Neutrophil (primary cell): ENCODE measurements around the gene TNFRSF6B.

Source experiments
- H3K27ac ChIP-seq: fragments of 200-600 bp; sonication (generic); 2 replicates; pipeline ENCODE4 v1.5.1; 2016; ENCODE audit warnings: mild to moderate bottlenecking, moderate library complexity
- H3K27me3 ChIP-seq: fragments of 200-600 bp; sonication (generic); 2 replicates; pipeline ENCODE4 v1.6.0; 2016; ENCODE audit warnings: mild to moderate bottlenecking
- H3K36me3 ChIP-seq: fragments of 200-600 bp; sonication (generic); 2 replicates; pipeline ENCODE4 v1.5.1; 2017
- H3K4me1 ChIP-seq, 2 experiments: fragments of 200-600 bp in 1 of 2; sonication (generic) in 1 of 2; 1 replicate in 1 of 2; 2 replicates in 1 of 2; pipeline versions ENCODE4 v1.5.1 to v1.6.1; 2013 to 2016; ENCODE audit warnings: low read depth in 1 of 2, low read length in 1 of 2, mild to moderate bottlenecking in 1 of 2, moderate library complexity in 1 of 2; ENCODE audit not compliant: control insufficient read depth in 1 of 2, insufficient read depth in 1 of 2
- H3K4me3 ChIP-seq, 2 experiments: fragments of 200-600 bp in 1 of 2; sonication (generic) in 1 of 2; 1 replicate in 1 of 2; 2 replicates in 1 of 2; pipeline ENCODE4 v1.5.1; 2013 to 2016; ENCODE audit warnings: low read depth in 1 of 2, low read length in 1 of 2, mild to moderate bottlenecking in 1 of 2, moderate library complexity in 1 of 2
- H3K9me3 ChIP-seq: fragments of 200-600 bp; sonication (generic); 2 replicates; pipeline ENCODE4 v1.5.1; 2016
- TF ChIP-seq, protein P1 (sequence below): fragments of 200-600 bp; sonication (generic); IDR thresholded peaks from 2 replicates; pipeline ENCODE4 v1.5.1; 2016; ENCODE audit warnings: antibody characterized with exemption

The TNFRSF6B gene

DNA sequence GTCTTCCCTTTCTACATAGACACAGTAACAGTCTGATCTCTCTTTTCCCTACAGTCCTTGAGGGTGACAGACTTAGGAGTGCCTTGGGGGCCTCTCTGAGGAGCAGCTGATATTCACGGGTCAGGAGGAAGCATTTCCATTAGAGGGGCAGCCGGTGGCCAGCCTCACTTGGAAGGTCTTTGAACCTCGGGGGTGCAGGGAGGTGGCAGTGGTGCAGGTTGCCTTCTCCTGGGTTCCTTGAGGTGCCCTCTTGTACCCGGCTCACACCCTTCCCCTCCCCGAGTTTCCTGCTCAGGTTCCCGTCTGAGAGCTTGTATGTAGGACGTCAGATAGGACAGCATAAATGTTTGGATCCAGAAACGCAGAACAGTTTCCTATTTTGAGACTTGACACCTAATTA lies 35.8 kb upstream of the TNFRSF6B start:
- Histone ChIP-seq H3K36me3 (peaks cover 21% of the 10 kb centered on the region), H3K4me1 (peaks cover 18 to 20% of the 10 kb centered on the region in 2 experiments), H3K4me3 (no peak overlapping the region), H3K27me3 (peaks cover 4% of the 10 kb centered on the region), H3K27ac (no peak overlapping the region), H3K9me3 (no peaks in the 10 kb centered on the region)
- TF ChIP-seq, protein P1, sequence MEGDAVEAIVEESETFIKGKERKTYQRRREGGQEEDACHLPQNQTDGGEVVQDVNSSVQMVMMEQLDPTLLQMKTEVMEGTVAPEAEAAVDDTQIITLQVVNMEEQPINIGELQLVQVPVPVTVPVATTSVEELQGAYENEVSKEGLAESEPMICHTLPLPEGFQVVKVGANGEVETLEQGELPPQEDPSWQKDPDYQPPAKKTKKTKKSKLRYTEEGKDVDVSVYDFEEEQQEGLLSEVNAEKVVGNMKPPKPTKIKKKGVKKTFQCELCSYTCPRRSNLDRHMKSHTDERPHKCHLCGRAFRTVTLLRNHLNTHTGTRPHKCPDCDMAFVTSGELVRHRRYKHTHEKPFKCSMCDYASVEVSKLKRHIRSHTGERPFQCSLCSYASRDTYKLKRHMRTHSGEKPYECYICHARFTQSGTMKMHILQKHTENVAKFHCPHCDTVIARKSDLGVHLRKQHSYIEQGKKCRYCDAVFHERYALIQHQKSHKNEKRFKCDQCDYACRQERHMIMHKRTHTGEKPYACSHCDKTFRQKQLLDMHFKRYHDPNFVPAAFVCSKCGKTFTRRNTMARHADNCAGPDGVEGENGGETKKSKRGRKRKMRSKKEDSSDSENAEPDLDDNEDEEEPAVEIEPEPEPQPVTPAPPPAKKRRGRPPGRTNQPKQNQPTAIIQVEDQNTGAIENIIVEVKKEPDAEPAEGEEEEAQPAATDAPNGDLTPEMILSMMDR = no peak

DNA sequence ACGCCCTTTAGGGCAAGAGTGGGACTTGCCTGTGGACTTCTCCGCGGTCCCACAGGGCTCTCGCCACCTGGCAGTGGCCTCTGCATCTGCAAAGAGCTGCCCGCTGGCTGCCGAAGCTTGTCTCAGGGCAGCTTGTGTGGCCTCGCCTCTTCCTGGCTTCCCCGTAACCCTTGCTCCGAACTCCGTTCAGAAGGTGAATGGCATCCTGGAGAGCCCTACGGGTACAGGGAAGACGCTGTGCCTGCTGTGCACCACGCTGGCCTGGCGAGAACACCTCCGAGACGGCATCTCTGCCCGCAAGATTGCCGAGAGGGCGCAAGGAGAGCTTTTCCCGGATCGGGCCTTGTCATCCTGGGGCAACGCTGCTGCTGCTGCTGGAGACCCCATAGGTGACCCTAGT lies 35.3 kb upstream of the TNFRSF6B start:
- Histone ChIP-seq H3K36me3 (peaks cover 21% of the 10 kb centered on the region), H3K4me3 (no peak overlapping the region), H3K4me1 (peaks cover 21 to 25% of the 10 kb centered on the region in 2 experiments), H3K27ac (no peak overlapping the region), H3K27me3 (no peaks in the 10 kb centered on the region), H3K9me3 (no peaks in the 10 kb centered on the region)
- TF ChIP-seq, protein P1 = no peak

DNA sequence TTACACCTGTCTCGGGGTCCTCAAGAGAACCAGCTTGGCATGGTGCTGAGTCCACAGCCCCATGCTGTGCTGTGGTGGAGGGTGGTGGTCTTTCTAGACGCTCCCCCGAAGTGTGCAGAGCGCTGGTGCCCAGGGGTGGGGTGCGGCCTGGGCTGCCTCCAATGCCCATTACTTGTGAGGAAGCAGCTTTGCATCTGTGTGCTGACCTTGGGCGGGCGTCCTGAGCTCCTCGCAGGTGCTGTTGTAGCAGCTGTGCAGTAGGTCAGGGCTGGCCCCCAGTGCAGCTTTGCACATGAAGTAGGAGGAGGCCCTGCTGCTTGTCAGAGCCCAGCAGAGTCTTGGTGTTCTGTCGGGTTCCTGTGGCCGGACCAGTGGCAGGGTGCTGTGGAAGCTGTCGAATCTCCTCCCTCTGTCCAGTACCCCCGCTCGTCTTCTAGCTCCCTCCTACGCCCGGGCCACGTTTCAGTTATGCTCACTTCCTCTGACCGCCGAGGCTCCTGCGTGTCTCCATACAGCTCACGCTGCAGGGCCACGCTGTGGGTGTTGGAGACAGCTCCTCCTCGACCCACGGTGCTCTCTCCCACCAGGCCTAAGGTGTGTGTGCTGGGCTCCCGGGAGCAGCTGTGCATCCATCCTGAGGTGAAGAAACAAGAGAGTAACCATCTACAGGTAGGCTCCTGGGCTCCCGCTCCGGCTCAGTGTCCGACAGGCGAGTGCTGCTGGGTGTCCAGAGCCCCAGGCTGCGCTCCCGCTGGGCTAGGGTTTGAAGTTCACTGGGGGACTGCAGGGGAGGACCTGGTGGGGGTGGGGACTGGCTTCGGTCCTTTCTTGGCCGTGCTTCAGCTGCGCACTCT lies 34.3 kb upstream of the TNFRSF6B start:
- Histone ChIP-seq H3K9me3 (no peaks in the 10 kb centered on the region), H3K4me1 (peaks cover 25 to 28% of the 10 kb centered on the region in 2 experiments), H3K27me3 (no peaks in the 10 kb centered on the region), H3K4me3 (no peak overlapping the region), H3K27ac (no peak overlapping the region), H3K36me3 (peaks cover 23% of the 10 kb centered on the region)
- TF ChIP-seq, protein P1 = no peak

DNA sequence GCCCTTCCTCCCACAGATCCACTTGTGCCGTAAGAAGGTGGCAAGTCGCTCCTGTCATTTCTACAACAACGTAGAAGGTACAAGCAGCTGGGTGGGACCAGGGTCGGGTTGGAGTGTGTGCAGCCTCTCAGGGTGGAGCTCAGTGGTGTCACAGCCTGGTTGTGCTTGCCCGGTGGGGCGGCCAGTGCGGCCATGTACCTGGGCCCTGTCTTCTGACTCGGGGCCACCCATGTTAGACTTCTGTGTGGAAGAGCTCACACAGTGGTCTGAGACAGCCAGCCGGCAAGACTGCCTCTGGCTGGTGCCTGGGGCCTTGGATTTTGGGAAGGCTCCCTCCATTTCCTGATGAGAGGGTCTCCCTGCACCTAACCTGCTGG lies 33.7 kb upstream of the TNFRSF6B start:
- peaks cover 29% of the 10 kb centered on the region for H3K36me3 ChIP-seq
- no peak overlapping the region for H3K27ac ChIP-seq
- H3K27me3 ChIP-seq = no peaks in the 10 kb centered on the region
- H3K4me1 ChIP-seq = peaks cover 19 to 22% of the 10 kb centered on the region in 2 experiments
- no peaks in the 10 kb centered on the region for H3K9me3 ChIP-seq
- no peak overlapping the region for H3K4me3 ChIP-seq
- TF ChIP-seq, protein P1 = no peak

GRCh38 chr20:63663332-63664066 lies 33.0 kb upstream of the TNFRSF6B start:
- TF ChIP-seq, protein P1 = no peak
- Histone ChIP-seq H3K27ac (no peak overlapping the region), H3K9me3 (no peaks in the 10 kb centered on the region), H3K4me3 (no peak overlapping the region), H3K27me3 (no peaks in the 10 kb centered on the region), H3K4me1 (peaks cover 16 to 18% of the 10 kb centered on the region in 2 experiments), H3K36me3 (peaks cover 36% of the 10 kb centered on the region)
